Measurements from ENCODE around the gene TLE7.

Gene TLE7

GRCh38 chr16:71442051-71442440 lies at the start of gene TLE7:
Gene TLE7 (minus strand): TSS chr16:71442054. CDS start chr16:71433324, 8,730 bp downstream.
- DNase-seq (ENCODE audit: low read depth) = no peak

- DNase-seq (ENCODE audit: low read depth) = no peak
Observed at GRCh38 chr16:71491054-71491453, 49.2 kb upstream of the TLE7 start.

GRCh38 chr16:71490361-71490760 lies 48.5 kb upstream of the TLE7 start:
- DNase-seq (ENCODE audit: low read depth) = no peak

GRCh38 chr16:71489122-71489521 lies 47.3 kb upstream of the TLE7 start, which contains the start of gene ZNF19:
Gene ZNF19 (minus strand): TSS chr16:71489324. CDS start chr16:71482114, 7,210 bp downstream.
- DNase-seq (ENCODE audit: low read depth) = no peak

- peak; percentile 66 for DNase-seq (ENCODE audit: low read depth)
Observed at GRCh38 chr16:71484006-71484893, 42.4 kb upstream of the TLE7 start.

GRCh38 chr16:71482569-71482968 lies 40.7 kb upstream of the TLE7 start:
- no peak for DNase-seq (ENCODE audit: low read depth)

- DNase-seq (ENCODE audit: low read depth) = no peak
Observed at GRCh38 chr16:71480956-71481355, 39.1 kb upstream of the TLE7 start.

- no peak for DNase-seq (ENCODE audit: low read depth)
Observed at GRCh38 chr16:71479420-71479819, 37.6 kb upstream of the TLE7 start.

GRCh38 chr16:71476457-71477124 lies 34.7 kb upstream of the TLE7 start:
- DNase-seq (ENCODE audit: low read depth) = no peak

- no peak for DNase-seq (ENCODE audit: low read depth)
Observed at GRCh38 chr16:71474864-71475263, 33.0 kb upstream of the TLE7 start.

- no peak for DNase-seq (ENCODE audit: low read depth)
Observed at GRCh38 chr16:71473891-71474290, 32.0 kb upstream of the TLE7 start.

GRCh38 chr16:71472931-71473330 lies 31.1 kb upstream of the TLE7 start:
- DNase-seq (ENCODE audit: low read depth) = no peak

- no peak for DNase-seq (ENCODE audit: low read depth)
Observed at GRCh38 chr16:71472051-71472450, 30.2 kb upstream of the TLE7 start.

GRCh38 chr16:71467810-71468209 lies 26.0 kb upstream of the TLE7 start:
- DNase-seq (ENCODE audit: low read depth) = peak; percentile 3

GRCh38 chr16:71464231-71464630 lies 22.4 kb upstream of the TLE7 start:
- no peak for DNase-seq (ENCODE audit: low read depth)

GRCh38 chr16:71461686-71462648 lies 20.1 kb upstream of the TLE7 start, which contains the start of gene ZNF23:
Gene ZNF23 (minus strand): TSS chr16:71462247. CDS start chr16:71456796, 5,451 bp downstream.
- DNase-seq (ENCODE audit: low read depth) = peak; percentile 49

- DNase-seq (ENCODE audit: low read depth) = no peak
Observed at GRCh38 chr16:71460941-71461340, 19.1 kb upstream of the TLE7 start.

GRCh38 chr16:71460236-71460635 lies 18.4 kb upstream of the TLE7 start:
- DNase-seq (ENCODE audit: low read depth) = no peak

- no peak for DNase-seq (ENCODE audit: low read depth)
Observed at GRCh38 chr16:71459510-71459909, 17.7 kb upstream of the TLE7 start.

- no peak for DNase-seq (ENCODE audit: low read depth)
Observed at GRCh38 chr16:71456801-71457200, 14.9 kb upstream of the TLE7 start.

- no peak for DNase-seq (ENCODE audit: low read depth)
Observed at GRCh38 chr16:71453036-71453435, 11.2 kb upstream of the TLE7 start.

- DNase-seq (ENCODE audit: low read depth) = no peak
Observed at GRCh38 chr16:71449020-71449419, 7.2 kb upstream of the TLE7 start.
